Measurements from ENCODE around the gene RGS16. TPM values are rescaled to one million over a fixed set of nuclear protein-coding genes. Genes with fewer than 3 reads are reported as not detected.
A peak's percentile ranks its signal among the peaks of the same experiment; 100 is the strongest.

The RGS16 gene
- total and polyA plus RNA-seq, 9 of the 15 experiments (the other 6 are each of a cell fraction or from before 2014, with no cell fraction given), result 0.07 to 0.55 (median 0.36) TPM

- ChIA-PET POLR2A (no interaction called here), CTCF (ENCODE audit: low intra/inter-chr PET ratio) (no interaction called here)
- no peak overlapping the region for H3K9ac ChIP-seq (ENCODE audit: insufficient read depth in 1 of 2, low read depth in 2 of 2, low read length in 2 of 2)
- H3K79me2 ChIP-seq (ENCODE audit: control insufficient read depth, insufficient read depth, low read length), result no peaks in the 10 kb centered on the region
- ATAC-seq (no peak), FAIRE-seq (no peak), DNase-seq (ENCODE audit: extremely low read depth in 1 of 4, low spot score in 3 of 4) (no peak)
- H2AFZ ChIP-seq (ENCODE audit: low read depth, low read length), result no peak overlapping the region
- 2% methylated on average over 3 of the region's 3 CpGs for WGBS (ENCODE audit: insufficient coverage, low coverage, missing lambda C conversion rate)
- H3K36me3 ChIP-seq (ENCODE audit: control insufficient read depth, insufficient read depth, low read length), result no peaks in the 10 kb centered on the region
- H3K4me3 ChIP-seq, result no peak overlapping the region
- in situ Hi-C loops (cut with MboI), result no loop called here
- intact Hi-C loops (cut with micrococcal nuclease), result no loop called here
- no peak overlapping the region for H3K4me2 ChIP-seq (ENCODE audit: insufficient read depth, low read length)
- no peaks in the 10 kb centered on the region for H4K20me1 ChIP-seq (replicated peaks; ENCODE audit: control insufficient read depth, insufficient read depth, low read length)
- H3K27me3 ChIP-seq (ENCODE audit: control insufficient read depth in 2 of 2, insufficient read depth in 2 of 2, low read length in 2 of 2), result peaks cover 6 to 13% of the 10 kb centered on the region in 2 experiments; a peak in 4 of 5 replicates
- no peaks in the 10 kb centered on the region for H3K9me1 ChIP-seq (ENCODE audit: control insufficient read depth, insufficient read depth, low read length)
- no peaks in the 10 kb centered on the region for H3K9me3 ChIP-seq (replicated peaks; ENCODE audit: control insufficient read depth, insufficient read depth, low read depth, low read length)
- no peak overlapping the region for H3K27ac ChIP-seq (ENCODE audit: extremely low read depth, low read depth, low read length)
- no peaks in the 10 kb centered on the region for H3K4me1 ChIP-seq (replicated peaks in 1 of 2; ENCODE audit: control insufficient read depth in 2 of 2, insufficient read depth in 2 of 2, low read length in 2 of 2)
- no TSS peak for BruUV-seq (replicated peaks)
- no peak for TF ChIP-seq ZNF274 (IDR thresholded peaks at IDR 0.05; ENCODE audit: borderline replicate concordance, low read depth, low read length)
- TF ChIP-seq XRCC4 (IDR thresholded peaks at IDR 0.05; ENCODE audit: extremely low read depth, insufficient read depth, insufficient read length), result no peak
- TF ChIP-seq RBM14 (IDR thresholded peaks at IDR 0.05; ENCODE audit: borderline replicate concordance, insufficient read depth, low read depth, low read length), result no peak
- TF ChIP-seq HDAC1 (IDR thresholded peaks at IDR 0.05), result no peak
- TF ChIP-seq, protein P1, sequence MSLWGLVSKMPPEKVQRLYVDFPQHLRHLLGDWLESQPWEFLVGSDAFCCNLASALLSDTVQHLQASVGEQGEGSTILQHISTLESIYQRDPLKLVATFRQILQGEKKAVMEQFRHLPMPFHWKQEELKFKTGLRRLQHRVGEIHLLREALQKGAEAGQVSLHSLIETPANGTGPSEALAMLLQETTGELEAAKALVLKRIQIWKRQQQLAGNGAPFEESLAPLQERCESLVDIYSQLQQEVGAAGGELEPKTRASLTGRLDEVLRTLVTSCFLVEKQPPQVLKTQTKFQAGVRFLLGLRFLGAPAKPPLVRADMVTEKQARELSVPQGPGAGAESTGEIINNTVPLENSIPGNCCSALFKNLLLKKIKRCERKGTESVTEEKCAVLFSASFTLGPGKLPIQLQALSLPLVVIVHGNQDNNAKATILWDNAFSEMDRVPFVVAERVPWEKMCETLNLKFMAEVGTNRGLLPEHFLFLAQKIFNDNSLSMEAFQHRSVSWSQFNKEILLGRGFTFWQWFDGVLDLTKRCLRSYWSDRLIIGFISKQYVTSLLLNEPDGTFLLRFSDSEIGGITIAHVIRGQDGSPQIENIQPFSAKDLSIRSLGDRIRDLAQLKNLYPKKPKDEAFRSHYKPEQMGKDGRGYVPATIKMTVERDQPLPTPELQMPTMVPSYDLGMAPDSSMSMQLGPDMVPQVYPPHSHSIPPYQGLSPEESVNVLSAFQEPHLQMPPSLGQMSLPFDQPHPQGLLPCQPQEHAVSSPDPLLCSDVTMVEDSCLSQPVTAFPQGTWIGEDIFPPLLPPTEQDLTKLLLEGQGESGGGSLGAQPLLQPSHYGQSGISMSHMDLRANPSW (CRISPR knock-in tag; IDR thresholded peaks at IDR 0.05), result no peak
- TF ChIP-seq, protein P2, sequence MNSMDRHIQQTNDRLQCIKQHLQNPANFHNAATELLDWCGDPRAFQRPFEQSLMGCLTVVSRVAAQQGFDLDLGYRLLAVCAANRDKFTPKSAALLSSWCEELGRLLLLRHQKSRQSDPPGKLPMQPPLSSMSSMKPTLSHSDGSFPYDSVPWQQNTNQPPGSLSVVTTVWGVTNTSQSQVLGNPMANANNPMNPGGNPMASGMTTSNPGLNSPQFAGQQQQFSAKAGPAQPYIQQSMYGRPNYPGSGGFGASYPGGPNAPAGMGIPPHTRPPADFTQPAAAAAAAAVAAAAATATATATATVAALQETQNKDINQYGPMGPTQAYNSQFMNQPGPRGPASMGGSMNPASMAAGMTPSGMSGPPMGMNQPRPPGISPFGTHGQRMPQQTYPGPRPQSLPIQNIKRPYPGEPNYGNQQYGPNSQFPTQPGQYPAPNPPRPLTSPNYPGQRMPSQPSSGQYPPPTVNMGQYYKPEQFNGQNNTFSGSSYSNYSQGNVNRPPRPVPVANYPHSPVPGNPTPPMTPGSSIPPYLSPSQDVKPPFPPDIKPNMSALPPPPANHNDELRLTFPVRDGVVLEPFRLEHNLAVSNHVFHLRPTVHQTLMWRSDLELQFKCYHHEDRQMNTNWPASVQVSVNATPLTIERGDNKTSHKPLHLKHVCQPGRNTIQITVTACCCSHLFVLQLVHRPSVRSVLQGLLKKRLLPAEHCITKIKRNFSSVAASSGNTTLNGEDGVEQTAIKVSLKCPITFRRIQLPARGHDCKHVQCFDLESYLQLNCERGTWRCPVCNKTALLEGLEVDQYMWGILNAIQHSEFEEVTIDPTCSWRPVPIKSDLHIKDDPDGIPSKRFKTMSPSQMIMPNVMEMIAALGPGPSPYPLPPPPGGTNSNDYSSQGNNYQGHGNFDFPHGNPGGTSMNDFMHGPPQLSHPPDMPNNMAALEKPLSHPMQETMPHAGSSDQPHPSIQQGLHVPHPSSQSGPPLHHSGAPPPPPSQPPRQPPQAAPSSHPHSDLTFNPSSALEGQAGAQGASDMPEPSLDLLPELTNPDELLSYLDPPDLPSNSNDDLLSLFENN (IDR thresholded peaks at IDR 0.05; ENCODE audit: low read depth in 2 of 2, low read length in 2 of 2), result no peak
- no peak for TF ChIP-seq TBP (optimal IDR thresholded peaks at IDR 0.05; ENCODE audit: low read depth, low read length)
- TF ChIP-seq CREM (IDR thresholded peaks at IDR 0.05; ENCODE audit: low read depth), result no peak
- TF ChIP-seq JUND (IDR thresholded peaks at IDR 0.05; ENCODE audit: borderline replicate concordance, low read depth, low read length), result no peak
- peak; percentile 44; the same call in 1 of the 3 replicates for TF ChIP-seq JUND (tag; IDR thresholded peaks at IDR 0.05; ENCODE audit: borderline replicate concordance, low read depth, low read length)
These were observed 38.7 kb downstream of the RGS16 start for GRCh38 chr1:182565537-182565936.

Measured in K562 (cell line).